HepG2 (cell line): ENCODE measurements around the gene PLEKHH1. TPM values are rescaled to one million over a fixed set of nuclear protein-coding genes. Genes with fewer than 3 reads are reported as not detected.
A peak's percentile ranks its signal among the peaks of the same experiment; 100 is the strongest.

ENCODE experiments used
- ATAC-seq: fragments of 200-7000 bp; cut with Tn5 transposase; 3 replicates; pipeline ENCODE4 v1.9.1; 2020; ENCODE audit warnings: mild to moderate bottlenecking, moderate library complexity
- BruUV-seq: library from RNA; stranded (reverse); fragments of 400-500 nt; replicated peaks from 2 replicates; lab custom pipeline; 2021; lab: Mats Ljungman, UMichigan
- CTCF ChIA-PET: fragments of 300-600 bp; formaldehyde crosslinking; extraction: SDS; loops from one replicate; lab custom pipeline; 2021; ENCODE audit warnings: low total read pairs, inconsistent platforms, low intra/inter-chr PET ratio; lab: Yijun Ruan, JAX
- POLR2A ChIA-PET: fragments of 350-600 bp; sonication (Branson Sonifier 250); formaldehyde crosslinking; loops from one replicate; lab custom pipeline; 2020; ENCODE audit warnings: antibody characterized with exemption, inconsistent platforms; lab: Yijun Ruan, JAX
- DNase-seq: peaks from one replicate; pipeline ENCODE4 v3.0.0-alpha.2; 2015; ENCODE audit warnings: low spot score
- FAIRE-seq: peaks from 3 replicates; lab custom pipeline; 2011; peaks lifted over from hg19 to GRCh38; lab: Jason Lieb, UNC
- H2AFZ ChIP-seq: one replicate; pipeline ENCODE4 v1.6.1; 2011; ENCODE audit warnings: low read length, inconsistent platforms
- H3K27ac ChIP-seq: fragments of 300-600 bp; 3 replicates; pipeline ENCODE4 v1.8.0; 2011; ENCODE audit warnings: mixed run types, mild to moderate bottlenecking, mixed read lengths, low read length, inconsistent platforms; ENCODE audit not compliant: insufficient read depth; ENCODE audit errors: extremely low read length
- H3K27me3 ChIP-seq, 2 experiments: fragments of 200-600 bp in 1 of 2; 2 replicates in 1 of 2; 3 replicates in 1 of 2; pipeline versions ENCODE4 v1.6.0 to v1.8.0; 2011; ENCODE audit warnings: low read length in 2 of 2, mild to moderate bottlenecking in 2 of 2, moderate library complexity in 2 of 2, inconsistent platforms in 1 of 2; ENCODE audit not compliant: insufficient read depth in 2 of 2, control insufficient read depth in 1 of 2
- H3K36me3 ChIP-seq, 2 experiments: fragments of 200-600 bp in 1 of 2; replicated peaks in 1 of 2; 2 replicates in 1 of 2; 3 replicates in 1 of 2; pipeline versions ENCODE4 v1.5.1 to v1.8.0; 2011; ENCODE audit warnings: low read length in 2 of 2, inconsistent platforms in 1 of 2; ENCODE audit not compliant: insufficient read depth in 2 of 2, control insufficient read depth in 1 of 2
- H3K4me1 ChIP-seq: 2 replicates; pipeline ENCODE4 v1.5.1; 2012; ENCODE audit warnings: low read length, inconsistent platforms; ENCODE audit not compliant: insufficient read depth
- H3K4me2 ChIP-seq: 2 replicates; pipeline ENCODE4 v1.6.0; 2011; ENCODE audit warnings: low read depth, low read length, inconsistent platforms
- H3K4me3 ChIP-seq, 3 experiments: fragments of 200-600 bp in 1 of 3; sonication (generic), shearing (Covaris generic) in 1 of 3; replicated peaks in 1 of 3; 2 replicates each; pipeline ENCODE4 v1.5.1; 2011 to 2016; ENCODE audit warnings: low read length in 3 of 3, inconsistent platforms in 2 of 3, low read depth in 2 of 3, mild to moderate bottlenecking in 2 of 3, control low read depth in 1 of 3, mixed read lengths in 1 of 3; ENCODE audit not compliant: insufficient read depth in 1 of 3
- H3K79me2 ChIP-seq: one replicate; pipeline ENCODE4 v1.6.1; 2011; ENCODE audit warnings: low read length, inconsistent platforms; ENCODE audit not compliant: insufficient read depth
- H3K9ac ChIP-seq: 2 replicates; pipeline ENCODE4 v1.6.0; 2011; ENCODE audit warnings: mild to moderate bottlenecking, low read depth, low read length, inconsistent platforms; ENCODE audit not compliant: insufficient read depth
- H3K9me3 ChIP-seq: 2 replicates; pipeline ENCODE4 v1.5.1; 2012; ENCODE audit warnings: mild to moderate bottlenecking, low read length
- H4K20me1 ChIP-seq: 2 replicates; pipeline ENCODE4 v1.6.0; 2011; ENCODE audit warnings: inconsistent platforms, mild to moderate bottlenecking, low read length, moderate library complexity; ENCODE audit not compliant: insufficient read depth
- AFF4 ChIP-seq: sonication (generic); formaldehyde crosslinking; IDR thresholded peaks from 2 replicates; pipeline ENCODE4 v1.4.0; 2020; ENCODE audit warnings: missing genetic modification reagents
- ATRX ChIP-seq: sonication (generic); formaldehyde crosslinking; IDR thresholded peaks from 2 replicates; pipeline ENCODE4 v1.4.0; 2020; ENCODE audit warnings: missing genetic modification reagents, borderline replicate concordance
- ISL2 ChIP-seq: sonication (generic); formaldehyde crosslinking; IDR thresholded peaks from 2 replicates; pipeline ENCODE4 v1.5.0; 2020; ENCODE audit warnings: missing genetic modification reagents
- MAF1 ChIP-seq: sonication (generic); formaldehyde crosslinking; IDR thresholded peaks from 2 replicates; pipeline ENCODE4 v1.5.0; 2020; ENCODE audit warnings: missing genetic modification reagents, borderline replicate concordance
- RXRA ChIP-seq: sonication (generic); formaldehyde crosslinking; IDR thresholded peaks from 2 replicates; pipeline ENCODE4 v1.5.1; 2020; ENCODE audit warnings: missing genetic modification reagents
- RXRB ChIP-seq: IDR thresholded peaks from 2 replicates; pipeline ENCODE4 v1.6.1; 2016; ENCODE audit warnings: borderline replicate concordance, missing genetic modification reagents, missing compliant biosample characterization
- TIGD3 ChIP-seq: sonication (generic); formaldehyde crosslinking; IDR thresholded peaks from 2 replicates; pipeline ENCODE4 v1.5.1; 2020; ENCODE audit warnings: mild to moderate bottlenecking, missing genetic modification reagents, borderline replicate concordance
- ZBTB10 ChIP-seq: sonication (generic); formaldehyde crosslinking; IDR thresholded peaks from 2 replicates; pipeline ENCODE4 v1.4.0; 2020; ENCODE audit warnings: missing genetic modification reagents, borderline replicate concordance
- ZNF264 ChIP-seq: sonication (generic); formaldehyde crosslinking; IDR thresholded peaks from 2 replicates; pipeline ENCODE4 v1.4.0; 2020; ENCODE audit warnings: missing genetic modification reagents
- ZNF274 ChIP-seq: sonication (generic); formaldehyde crosslinking; IDR thresholded peaks from 2 replicates; pipeline ENCODE4 v1.5.1; 2020; ENCODE audit warnings: mild to moderate bottlenecking, missing genetic modification reagents
- ZNF317 ChIP-seq: sonication (generic); formaldehyde crosslinking; IDR thresholded peaks from 2 replicates; pipeline ENCODE4 v1.5.0; 2020; ENCODE audit warnings: mild to moderate bottlenecking, missing genetic modification reagents
- ZNF552 ChIP-seq: sonication (generic); formaldehyde crosslinking; IDR thresholded peaks from 2 replicates; pipeline ENCODE4 v1.9.0; 2022; ENCODE audit warnings: missing genetic modification reagents, mild to moderate bottlenecking, borderline replicate concordance
- ZNF704 ChIP-seq: sonication (generic); formaldehyde crosslinking; IDR thresholded peaks from 2 replicates; pipeline ENCODE4 v1.8.1; 2023; ENCODE audit warnings: mild to moderate bottlenecking, inconsistent platforms, moderate library complexity, missing genetic modification reagents, borderline replicate concordance
- WGBS: methylation state at CpG from one replicate; pipeline ENCODE4 v1.1.6; 2017; ENCODE audit warnings: low lambda C conversion rate; 5-methylcytosine and 5-hydroxymethylcytosine counted together
- in situ Hi-C: cut with HindIII; loops from 2 replicates; pipeline ENCODE4 v1.10.0; 2017; ENCODE audit warnings: low pct_unique_long_range_greater_than_20kb; ENCODE audit not compliant: extremely low pct_ligation_motif_present
- intact Hi-C: fragments of 100-400 bp; cut with micrococcal nuclease; formaldehyde crosslinking; loops from one replicate; pipeline ENCODE4 v1.10.0; 2022; ENCODE audit not compliant: unreplicated experiment
- polyA plus RNA-seq, 8 experiments: library from polyadenylated mRNA; depleted of rRNA in 3 of 8; stranded (reverse) in 7 of 8; unstranded in 1 of 8; fragments of >200 nt; fragmentation: Illumina TruSeq in 4 of 8; extraction: Trizol in 4 of 8; gene quantifications; 2 replicates each; pipeline versions ENCODE4 v1.2.1 to v1.2.3, GENCODE V29; 2011 to 2016; ENCODE audit warnings: low read depth in 4 of 8, missing spikeins in 1 of 8, mixed read lengths in 1 of 8; ENCODE audit not compliant: insufficient read depth in 1 of 8
- total RNA-seq, 5 experiments: library from RNA; depleted of rRNA; stranded (reverse); fragments of >200 nt; fragmentation: Illumina TruSeq; extraction: Trizol; gene quantifications; 2 replicates each; pipeline ENCODE4 v1.2.3, GENCODE V29; 2016; ENCODE audit warnings: low read depth in 1 of 5

The PLEKHH1 gene
- total and polyA plus RNA-seq, 2 of the 13 experiments (the other 11 are each of a cell fraction or from before 2014, with no cell fraction given) = 8.6 to 15.8 TPM

- DNase-seq (no peak), FAIRE-seq (no peak), ATAC-seq (no peak)
- TSS peak; percentile 81 for BruUV-seq
- Histone ChIP-seq H3K4me2 (peak overlapping the region; percentile 82), H3K27me3 (peaks cover 0 to 18% of the 10 kb centered on the region in 2 experiments; a peak in 3 of 5 replicates), H3K4me1 (peaks cover 31% of the 10 kb centered on the region), H3K9me3 (no peaks in the 10 kb centered on the region), H3K79me2 (no peaks in the 10 kb centered on the region), H3K4me3 (peak overlapping the region; percentile 73 to 84 (median 82)), H2AFZ (no peak overlapping the region), H3K9ac (peak overlapping the region; percentile 71), H4K20me1 (no peaks in the 10 kb centered on the region), H3K36me3 (no peaks in the 10 kb centered on the region), H3K27ac (no peak overlapping the region)
- intact Hi-C loops = no loop called here
- in situ Hi-C loops = no loop called here
- WGBS = 24% methylated on average over 13 of the region's 23 CpGs
- POLR2A ChIA-PET = interaction anchor here (1.0 to 1.1 kb wide), 3 partner anchors 25 to 40 kb away, joined by 3 to 4 read pairs (median 4); no protein-coding TSS in a partner anchor
- CTCF ChIA-PET = no interaction called here
- TF ChIP-seq AFF4 (no peak), ATRX (CRISPR knock-in tag) (no peak), ZNF274 (CRISPR knock-in tag) (peak; percentile 88), ZNF552 (CRISPR knock-in tag) (0 out of 2 replicates have a peak, but pooled peaks have one; percentile 59), RXRA (CRISPR knock-in tag) (peak; percentile 52; the same call in 1 of the 2 replicates), RXRB (CRISPR knock-in tag) (peak; percentile 13; the same call in 1 of the 2 replicates), ZNF704 (CRISPR knock-in tag) (0 out of 2 replicates have a peak, but pooled peaks have one; percentile 37), MAF1 (CRISPR knock-in tag) (peak; percentile 36; the same call in 1 of the 2 replicates), ZBTB10 (peak; percentile 89; the same call in 1 of the 2 replicates), ISL2 (CRISPR knock-in tag) (0 out of 2 replicates have a peak, but pooled peaks have one; percentile 30), ZNF317 (peak; percentile 25; the same call in 1 of the 2 replicates), ZNF264 (CRISPR knock-in tag) (no peak), TIGD3 (CRISPR knock-in tag) (no peak)
Measured at GRCh38 chr14:67532606-67532997, 488 bp upstream of the PLEKHH1 start.
